Kidney epithelial cell (primary cell): ENCODE measurements around the gene IGHMBP2. TPM values are rescaled to one million over a fixed set of nuclear protein-coding genes. Genes with fewer than 3 reads are reported as not detected.

Source experiments
- DNase-seq: peaks from one replicate; pipeline ENCODE4 v3.0.0-alpha.2; 2010; ENCODE audit warnings: low read depth
- H3K27me3 ChIP-seq: 2 replicates; pipeline ENCODE4 v1.6.0; 2011; ENCODE audit warnings: low read length; ENCODE audit not compliant: control insufficient read depth, insufficient read depth
- H3K36me3 ChIP-seq: 2 replicates; pipeline ENCODE4 v1.5.1; 2011; ENCODE audit warnings: low read length; ENCODE audit not compliant: control insufficient read depth, insufficient read depth
- H3K4me3 ChIP-seq: 2 replicates; pipeline ENCODE4 v1.5.1; 2011; ENCODE audit warnings: low read depth, mild to moderate bottlenecking, control low read depth, low read length
- CTCF ChIP-seq: IDR thresholded peaks from 2 replicates; pipeline ENCODE4 v1.5.1; 2011; ENCODE audit warnings: mild to moderate bottlenecking, moderate library complexity, low read length, control low read depth, inconsistent platforms; ENCODE audit not compliant: insufficient read depth, poor library complexity, severe bottlenecking
- total RNA-seq: library from RNA; depleted of rRNA; stranded (reverse); fragments of >200 nt; gene quantifications from 2 replicates; pipeline ENCODE4 v1.2.3, GENCODE V29; 2015

IGHMBP2 gene
- total RNA-seq, 1 donor from 2014 or later = 12.4 TPM

- no peak for DNase-seq
- H3K27me3 ChIP-seq = no peaks in the 10 kb centered on the region
- peak overlapping the region; percentile 100 for H3K4me3 ChIP-seq
- H3K36me3 ChIP-seq = no peaks in the 10 kb centered on the region
- TF ChIP-seq CTCF = no peak
These were observed 657 bp downstream of the IGHMBP2 start for GRCh38 chr11:68904248-68904847.

GRCh38 chr11:68905421-68906360 lies 2.0 kb downstream of the IGHMBP2 start:
- TF ChIP-seq CTCF = no peak
- Histone ChIP-seq H3K27me3 (no peaks in the 10 kb centered on the region), H3K36me3 (peaks cover 3% of the 10 kb centered on the region), H3K4me3 (no peak overlapping the region)
- DNase-seq = no peak

- no peaks in the 10 kb centered on the region for H3K27me3 ChIP-seq
- no peak for DNase-seq
- H3K4me3 ChIP-seq = no peak overlapping the region
- TF ChIP-seq CTCF = no peak
- H3K36me3 ChIP-seq = peaks cover 3% of the 10 kb centered on the region
These were observed 4.6 kb downstream of the IGHMBP2 start for GRCh38 chr11:68908273-68908672.

GRCh38 chr11:68910965-68911364 lies 7.3 kb downstream of the IGHMBP2 start:
- no peak overlapping the region for H3K4me3 ChIP-seq
- H3K27me3 ChIP-seq = no peaks in the 10 kb centered on the region
- peaks cover 3% of the 10 kb centered on the region for H3K36me3 ChIP-seq
- no peak for TF ChIP-seq CTCF
- DNase-seq = no peak

GRCh38 chr11:68911731-68912130 lies 8.0 kb downstream of the IGHMBP2 start:
- H3K27me3 ChIP-seq = no peaks in the 10 kb centered on the region
- DNase-seq = no peak
- TF ChIP-seq CTCF = no peak
- H3K36me3 ChIP-seq = peaks cover 3% of the 10 kb centered on the region
- no peak overlapping the region for H3K4me3 ChIP-seq

GRCh38 chr11:68912254-68912653 lies 8.6 kb downstream of the IGHMBP2 start:
- TF ChIP-seq CTCF = no peak
- Histone ChIP-seq H3K36me3 (peaks cover 3% of the 10 kb centered on the region), H3K27me3 (no peaks in the 10 kb centered on the region), H3K4me3 (no peak overlapping the region)
- no peak for DNase-seq
